ENCODE results near the gene MFGE8. TPM values are rescaled to one million over a fixed set of nuclear protein-coding genes. Genes with fewer than 3 reads are reported as not detected.

MFGE8 gene
- total RNA-seq, 1 donor, result 195 TPM

- TF ChIP-seq CTCF (IDR thresholded peaks at IDR 0.05; ENCODE audit: extremely low read depth, low read depth, low read length), result no peak
- no peaks in the 10 kb centered on the region for H3K79me2 ChIP-seq (ENCODE audit: insufficient read depth, low read length)
- peaks cover 14% of the 10 kb centered on the region for H4K20me1 ChIP-seq (ENCODE audit: insufficient read depth, low read length)
- peaks cover 39% of the 10 kb centered on the region for H3K27me3 ChIP-seq (ENCODE audit: insufficient read depth, low read length)
- no peak for DNase-seq (ENCODE audit: insufficient read length, low spot score, missing footprints)
- H3K4me1 ChIP-seq (ENCODE audit: insufficient read depth, low read length), result peaks cover 4% of the 10 kb centered on the region
- H3K27ac ChIP-seq (ENCODE audit: low read depth, low read length), result no peak overlapping the region
- H3K4me2 ChIP-seq (ENCODE audit: insufficient read depth, low read length), result no peak overlapping the region
- no peak overlapping the region for H3K4me3 ChIP-seq (ENCODE audit: insufficient read depth, low read length)
- H3K36me3 ChIP-seq (ENCODE audit: insufficient read depth, low read length), result peaks cover 20% of the 10 kb centered on the region
- H2AFZ ChIP-seq (ENCODE audit: low read length), result no peak overlapping the region
- H3K9me3 ChIP-seq (ENCODE audit: low read depth, low read length), result no peaks in the 10 kb centered on the region
These were observed 39.4 kb downstream of the MFGE8 start for GRCh38 chr15:88873786-88874185.

- no peak for DNase-seq (ENCODE audit: insufficient read length, low spot score, missing footprints)
- H2AFZ ChIP-seq (ENCODE audit: low read length), result no peak overlapping the region
- peaks cover 9% of the 10 kb centered on the region for H4K20me1 ChIP-seq (ENCODE audit: insufficient read depth, low read length)
- no peak overlapping the region for H3K4me3 ChIP-seq (ENCODE audit: insufficient read depth, low read length)
- H3K4me1 ChIP-seq (ENCODE audit: insufficient read depth, low read length), result peaks cover 3% of the 10 kb centered on the region
- TF ChIP-seq CTCF (IDR thresholded peaks at IDR 0.05; ENCODE audit: extremely low read depth, low read depth, low read length), result no peak
- peaks cover 11% of the 10 kb centered on the region for H3K36me3 ChIP-seq (ENCODE audit: insufficient read depth, low read length)
- no peaks in the 10 kb centered on the region for H3K9me3 ChIP-seq (ENCODE audit: low read depth, low read length)
- peaks cover 44% of the 10 kb centered on the region for H3K27me3 ChIP-seq (ENCODE audit: insufficient read depth, low read length)
- no peak overlapping the region for H3K27ac ChIP-seq (ENCODE audit: low read depth, low read length)
- no peaks in the 10 kb centered on the region for H3K79me2 ChIP-seq (ENCODE audit: insufficient read depth, low read length)
- no peak overlapping the region for H3K4me2 ChIP-seq (ENCODE audit: insufficient read depth, low read length)
These were observed 40.5 kb downstream of the MFGE8 start for GRCh38 chr15:88872706-88873105.

GRCh38 chr15:88872106-88872505 is 41.1 kb downstream of the MFGE8 start:
- peaks cover 44% of the 10 kb centered on the region for H3K27me3 ChIP-seq (ENCODE audit: insufficient read depth, low read length)
- no peaks in the 10 kb centered on the region for H3K9me3 ChIP-seq (ENCODE audit: low read depth, low read length)
- no peak overlapping the region for H3K4me3 ChIP-seq (ENCODE audit: insufficient read depth, low read length)
- H3K79me2 ChIP-seq (ENCODE audit: insufficient read depth, low read length), result no peaks in the 10 kb centered on the region
- TF ChIP-seq CTCF (IDR thresholded peaks at IDR 0.05; ENCODE audit: extremely low read depth, low read depth, low read length), result no peak
- no peak overlapping the region for H2AFZ ChIP-seq (ENCODE audit: low read length)
- no peaks in the 10 kb centered on the region for H3K4me1 ChIP-seq (ENCODE audit: insufficient read depth, low read length)
- no peak overlapping the region for H3K27ac ChIP-seq (ENCODE audit: low read depth, low read length)
- peak; percentile 91 for DNase-seq (ENCODE audit: insufficient read length, low spot score, missing footprints)
- peaks cover 9% of the 10 kb centered on the region for H3K36me3 ChIP-seq (ENCODE audit: insufficient read depth, low read length)
- no peak overlapping the region for H3K4me2 ChIP-seq (ENCODE audit: insufficient read depth, low read length)
- peaks cover 9% of the 10 kb centered on the region for H4K20me1 ChIP-seq (ENCODE audit: insufficient read depth, low read length)

GRCh38 chr15:88871313-88871712 is 41.9 kb downstream of the MFGE8 start:
- H3K4me1 ChIP-seq (ENCODE audit: insufficient read depth, low read length), result no peaks in the 10 kb centered on the region
- no peak for DNase-seq (ENCODE audit: insufficient read length, low spot score, missing footprints)
- no peak overlapping the region for H2AFZ ChIP-seq (ENCODE audit: low read length)
- TF ChIP-seq CTCF (IDR thresholded peaks at IDR 0.05; ENCODE audit: extremely low read depth, low read depth, low read length), result no peak
- H3K27ac ChIP-seq (ENCODE audit: low read depth, low read length), result no peak overlapping the region
- no peaks in the 10 kb centered on the region for H3K9me3 ChIP-seq (ENCODE audit: low read depth, low read length)
- H3K36me3 ChIP-seq (ENCODE audit: insufficient read depth, low read length), result peaks cover 7% of the 10 kb centered on the region
- H3K4me2 ChIP-seq (ENCODE audit: insufficient read depth, low read length), result no peak overlapping the region
- H3K4me3 ChIP-seq (ENCODE audit: insufficient read depth, low read length), result no peak overlapping the region
- peaks cover 5% of the 10 kb centered on the region for H4K20me1 ChIP-seq (ENCODE audit: insufficient read depth, low read length)
- peaks cover 44% of the 10 kb centered on the region for H3K27me3 ChIP-seq (ENCODE audit: insufficient read depth, low read length)
- no peaks in the 10 kb centered on the region for H3K79me2 ChIP-seq (ENCODE audit: insufficient read depth, low read length)

All from osteoblast (primary cell).